Measurements from ENCODE around the gene COLGALT1.
"Not testable (repeated sequence)": the region's sequence is repeated elsewhere in the genome, so short reads cannot be mapped to it uniquely, and the experiment has no call there.

The COLGALT1 gene

DNA sequence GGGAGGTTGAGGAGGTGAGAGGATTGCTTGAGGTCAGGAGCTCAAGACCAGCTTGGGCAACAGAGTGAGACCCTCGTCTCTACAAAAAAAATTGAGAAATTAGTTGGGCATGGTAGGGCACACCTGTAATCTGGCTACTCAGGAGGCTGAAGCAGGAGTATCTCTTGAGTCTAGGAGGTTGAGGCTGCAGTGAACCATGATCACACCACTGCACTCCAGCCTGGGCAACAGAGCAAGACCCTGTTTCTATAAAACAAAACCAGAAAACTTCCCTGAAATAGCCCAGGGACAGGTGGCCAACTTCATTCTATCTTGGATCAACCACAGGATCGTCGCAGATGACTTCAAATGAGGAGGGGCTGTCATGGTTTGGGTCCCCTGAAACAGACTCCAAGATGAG, 28.7 kb downstream of the COLGALT1 start:
- H3K9me3 ChIP-seq (ENCODE audit: control insufficient read depth in 2 of 2, low read length in 2 of 2): no peaks in the 10 kb centered on the region
- no peak overlapping the region for H3K27ac ChIP-seq (ENCODE audit: low read depth in 2 of 2, low read length in 2 of 2)
- H3K27me3 ChIP-seq (ENCODE audit: control insufficient read depth in 2 of 2, insufficient read depth in 2 of 2, low read length in 2 of 2): no peaks in the 10 kb centered on the region
- peaks cover 5 to 7% of the 10 kb centered on the region in 2 donors for H3K4me1 ChIP-seq (ENCODE audit: control insufficient read depth in 2 of 2, insufficient read depth in 2 of 2, low read length in 2 of 2)
- H3K9ac ChIP-seq (ENCODE audit: low read depth in 1 of 2, low read length in 2 of 2): no peak overlapping the region
- H3K36me3 ChIP-seq (ENCODE audit: control insufficient read depth in 2 of 2, insufficient read depth in 2 of 2, low read length in 2 of 2): peaks cover 15 to 19% of the 10 kb centered on the region in 2 donors
- H3K4me3 ChIP-seq (ENCODE audit: low read length in 2 of 2): no peak overlapping the region

DNA sequence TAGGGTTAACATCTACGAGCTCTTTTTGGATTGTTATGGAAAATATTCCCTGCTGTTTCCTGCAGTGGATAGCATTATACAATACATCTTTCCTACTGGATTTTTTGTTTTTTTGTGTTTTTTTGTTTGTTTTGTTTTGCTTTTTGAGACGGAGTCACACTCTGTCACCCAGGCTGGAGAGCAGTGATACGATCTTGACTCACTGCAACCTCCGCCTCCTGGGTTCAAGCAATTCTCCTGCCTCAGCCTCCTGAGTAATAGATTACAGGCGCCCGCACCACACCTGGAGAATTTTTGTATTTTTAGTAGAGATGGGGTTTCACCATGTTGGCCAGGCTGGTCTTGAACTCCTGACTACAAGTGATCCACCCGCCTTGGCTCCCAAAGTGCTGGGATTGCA, 29.9 kb downstream of the COLGALT1 start:
- not testable (repeated sequence) for H3K9ac ChIP-seq (ENCODE audit: low read depth in 1 of 2, low read length in 2 of 2); H3K27me3 ChIP-seq (ENCODE audit: control insufficient read depth in 2 of 2, insufficient read depth in 2 of 2, low read length in 2 of 2); H3K27ac ChIP-seq (ENCODE audit: low read depth in 2 of 2, low read length in 2 of 2); H3K4me3 ChIP-seq (ENCODE audit: low read length in 2 of 2); H3K9me3 ChIP-seq (ENCODE audit: control insufficient read depth in 2 of 2, low read length in 2 of 2); H3K4me1 ChIP-seq (ENCODE audit: control insufficient read depth in 2 of 2, insufficient read depth in 2 of 2, low read length in 2 of 2)
- peaks cover 13 to 16% of the 10 kb centered on the region in 2 donors for H3K36me3 ChIP-seq (ENCODE audit: control insufficient read depth in 2 of 2, insufficient read depth in 2 of 2, low read length in 2 of 2)

DNA sequence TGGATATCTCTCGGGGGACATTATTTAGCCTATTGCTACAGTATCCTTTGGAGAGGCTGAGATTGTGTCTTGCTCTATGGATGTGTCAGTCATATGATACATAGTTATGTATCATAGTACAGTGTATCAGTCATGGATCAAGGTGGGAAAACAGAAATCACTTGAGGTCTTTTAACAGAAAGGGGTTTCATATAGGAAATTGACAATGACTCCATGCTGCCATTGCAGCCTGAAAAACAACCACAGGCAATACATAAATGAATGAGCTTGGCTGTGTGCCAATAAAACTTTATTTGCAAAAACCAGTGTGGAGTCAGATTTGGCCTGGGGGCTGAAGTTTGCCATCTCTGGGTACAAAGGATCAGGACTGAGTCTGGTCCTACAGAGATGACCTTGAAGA, 35.4 kb downstream of the COLGALT1 start:
- H3K27me3 ChIP-seq (ENCODE audit: control insufficient read depth in 2 of 2, insufficient read depth in 2 of 2, low read length in 2 of 2): no peaks in the 10 kb centered on the region
- no peaks in the 10 kb centered on the region for H3K36me3 ChIP-seq (ENCODE audit: control insufficient read depth in 2 of 2, insufficient read depth in 2 of 2, low read length in 2 of 2)

GRCh38 chr19:17594296-17594695, 38.8 kb downstream of the COLGALT1 start:
- H3K4me1 ChIP-seq (ENCODE audit: control insufficient read depth in 2 of 2, insufficient read depth in 2 of 2, low read length in 2 of 2); H3K27me3 ChIP-seq (ENCODE audit: control insufficient read depth in 2 of 2, insufficient read depth in 2 of 2, low read length in 2 of 2); H3K36me3 ChIP-seq (ENCODE audit: control insufficient read depth in 2 of 2, insufficient read depth in 2 of 2, low read length in 2 of 2); H3K9me3 ChIP-seq (ENCODE audit: control insufficient read depth in 2 of 2, low read length in 2 of 2); H3K4me3 ChIP-seq (ENCODE audit: low read length in 2 of 2); H3K9ac ChIP-seq (ENCODE audit: low read depth in 1 of 2, low read length in 2 of 2); H3K27ac ChIP-seq (ENCODE audit: low read depth in 2 of 2, low read length in 2 of 2): not testable (repeated sequence)

More for the DNA sequence above, 35.4 kb downstream of the COLGALT1 start:
- H3K9ac ChIP-seq (ENCODE audit: low read depth in 1 of 2, low read length in 2 of 2): no peak overlapping the region
- H3K27ac ChIP-seq (ENCODE audit: low read depth in 2 of 2, low read length in 2 of 2): no peak overlapping the region
- no peaks in the 10 kb centered on the region for H3K9me3 ChIP-seq (ENCODE audit: control insufficient read depth in 2 of 2, low read length in 2 of 2)
- H3K4me3 ChIP-seq (ENCODE audit: low read length in 2 of 2): no peak overlapping the region
- no peaks in the 10 kb centered on the region for H3K4me1 ChIP-seq (ENCODE audit: control insufficient read depth in 2 of 2, insufficient read depth in 2 of 2, low read length in 2 of 2)

GRCh38 chr19:17598063-17598462, 42.6 kb downstream of the COLGALT1 start:
- H3K27ac ChIP-seq (ENCODE audit: low read depth in 2 of 2, low read length in 2 of 2); H3K4me1 ChIP-seq (ENCODE audit: control insufficient read depth in 2 of 2, insufficient read depth in 2 of 2, low read length in 2 of 2); H3K9me3 ChIP-seq (ENCODE audit: control insufficient read depth in 2 of 2, low read length in 2 of 2); H3K27me3 ChIP-seq (ENCODE audit: control insufficient read depth in 2 of 2, insufficient read depth in 2 of 2, low read length in 2 of 2); H3K9ac ChIP-seq (ENCODE audit: low read depth in 1 of 2, low read length in 2 of 2); H3K36me3 ChIP-seq (ENCODE audit: control insufficient read depth in 2 of 2, insufficient read depth in 2 of 2, low read length in 2 of 2); H3K4me3 ChIP-seq (ENCODE audit: low read length in 2 of 2): not testable (repeated sequence)

DNA sequence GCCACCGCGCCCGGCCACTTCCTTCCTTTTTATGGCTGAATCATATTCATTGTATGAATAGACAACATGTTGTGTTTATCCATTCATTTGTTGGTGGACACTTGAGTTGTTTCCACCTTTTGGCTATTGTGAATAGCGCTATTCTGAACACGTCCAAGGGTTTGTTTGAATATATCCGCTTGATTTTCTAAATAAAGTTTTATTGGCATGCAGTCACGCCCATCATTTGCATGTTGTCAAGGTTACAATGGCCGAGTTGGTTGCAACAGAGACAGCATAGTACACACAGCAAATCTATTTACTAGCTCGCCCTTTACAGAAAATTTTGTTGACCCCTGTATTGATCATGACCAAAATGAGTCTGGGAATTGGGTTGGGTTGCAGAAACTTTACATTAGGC, 43.5 kb downstream of the COLGALT1 start:
- Histone ChIP-seq H3K4me3 (ENCODE audit: low read length in 2 of 2) (no peak overlapping the region), H3K9ac (ENCODE audit: low read depth in 1 of 2, low read length in 2 of 2) (no peak overlapping the region), H3K9me3 (ENCODE audit: control insufficient read depth in 2 of 2, low read length in 2 of 2) (no peaks in the 10 kb centered on the region), H3K27me3 (ENCODE audit: control insufficient read depth in 2 of 2, insufficient read depth in 2 of 2, low read length in 2 of 2) (peaks cover 3 to 10% of the 10 kb centered on the region in 2 donors), H3K27ac (ENCODE audit: low read depth in 2 of 2, low read length in 2 of 2) (no peak overlapping the region), H3K36me3 (ENCODE audit: control insufficient read depth in 2 of 2, insufficient read depth in 2 of 2, low read length in 2 of 2) (no peaks in the 10 kb centered on the region), H3K4me1 (ENCODE audit: control insufficient read depth in 2 of 2, insufficient read depth in 2 of 2, low read length in 2 of 2) (no peaks in the 10 kb centered on the region)

DNA sequence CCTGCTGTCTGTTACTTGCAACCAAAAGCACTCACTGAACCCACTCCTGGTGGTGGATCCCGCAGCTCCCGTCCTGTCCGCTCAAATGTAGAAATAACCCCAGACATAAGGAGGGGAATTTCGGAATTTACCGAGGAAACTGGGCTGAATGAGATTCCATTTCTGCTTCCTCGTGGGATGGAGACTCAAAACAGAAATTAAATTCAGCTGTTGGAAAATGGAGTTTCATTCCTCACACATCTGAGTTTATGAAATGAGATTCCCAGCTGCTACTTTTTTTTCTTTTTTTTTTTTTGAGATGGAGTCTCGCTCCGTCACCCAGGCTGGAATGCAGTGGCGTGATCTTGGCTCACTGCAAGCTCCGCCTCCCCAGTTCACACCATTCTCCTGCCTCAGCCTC, 44.3 kb downstream of the COLGALT1 start:
- H3K27me3 ChIP-seq (ENCODE audit: control insufficient read depth in 2 of 2, insufficient read depth in 2 of 2, low read length in 2 of 2): peaks cover 3 to 12% of the 10 kb centered on the region in 2 donors
- H3K9me3 ChIP-seq (ENCODE audit: control insufficient read depth in 2 of 2, low read length in 2 of 2): no peaks in the 10 kb centered on the region
- no peaks in the 10 kb centered on the region for H3K4me1 ChIP-seq (ENCODE audit: control insufficient read depth in 2 of 2, insufficient read depth in 2 of 2, low read length in 2 of 2)
- no peak overlapping the region for H3K9ac ChIP-seq (ENCODE audit: low read depth in 1 of 2, low read length in 2 of 2)
- no peaks in the 10 kb centered on the region for H3K36me3 ChIP-seq (ENCODE audit: control insufficient read depth in 2 of 2, insufficient read depth in 2 of 2, low read length in 2 of 2)
- H3K27ac ChIP-seq (ENCODE audit: low read depth in 2 of 2, low read length in 2 of 2): no peak overlapping the region
- no peak overlapping the region for H3K4me3 ChIP-seq (ENCODE audit: low read length in 2 of 2)

GRCh38 chr19:17601683-17602082, 46.2 kb downstream of the COLGALT1 start:
- H3K4me1 ChIP-seq (ENCODE audit: control insufficient read depth in 2 of 2, insufficient read depth in 2 of 2, low read length in 2 of 2): peaks cover 2 to 6% of the 10 kb centered on the region in 2 donors
- H3K9me3 ChIP-seq (ENCODE audit: control insufficient read depth in 2 of 2, low read length in 2 of 2): no peaks in the 10 kb centered on the region
- no peak overlapping the region for H3K4me3 ChIP-seq (ENCODE audit: low read length in 2 of 2)
- H3K27me3 ChIP-seq (ENCODE audit: control insufficient read depth in 2 of 2, insufficient read depth in 2 of 2, low read length in 2 of 2): peaks cover 3 to 12% of the 10 kb centered on the region in 2 donors
- H3K27ac ChIP-seq (ENCODE audit: low read depth in 2 of 2, low read length in 2 of 2): no peak overlapping the region
- H3K36me3 ChIP-seq (ENCODE audit: control insufficient read depth in 2 of 2, insufficient read depth in 2 of 2, low read length in 2 of 2): no peaks in the 10 kb centered on the region
- H3K9ac ChIP-seq (ENCODE audit: low read depth in 1 of 2, low read length in 2 of 2): no peak overlapping the region

DNA sequence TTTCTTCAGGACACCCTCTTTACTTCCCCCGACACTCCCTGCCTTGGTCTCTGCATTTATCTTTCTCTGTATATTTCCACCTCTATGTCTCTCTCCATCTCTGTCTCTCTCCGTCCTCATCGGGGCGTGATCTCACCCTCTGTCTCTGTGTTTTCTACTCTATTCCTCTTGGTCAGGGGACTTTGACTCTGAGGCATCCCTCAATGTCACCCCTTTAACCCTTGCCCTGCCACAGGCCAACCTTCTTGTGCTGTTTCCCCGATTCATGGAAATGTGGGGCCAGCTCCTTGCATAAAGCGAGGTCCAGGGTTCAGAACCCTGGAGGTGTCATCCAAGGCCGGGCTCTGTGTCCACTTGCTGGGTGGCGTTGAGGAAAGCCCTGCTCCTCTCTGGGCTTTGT, 46.8 kb downstream of the COLGALT1 start:
- Histone ChIP-seq H3K9ac (ENCODE audit: low read depth in 1 of 2, low read length in 2 of 2) (no peak overlapping the region), H3K9me3 (ENCODE audit: control insufficient read depth in 2 of 2, low read length in 2 of 2) (no peaks in the 10 kb centered on the region), H3K4me1 (ENCODE audit: control insufficient read depth in 2 of 2, insufficient read depth in 2 of 2, low read length in 2 of 2) (peaks cover 2 to 6% of the 10 kb centered on the region in 2 donors), H3K4me3 (ENCODE audit: low read length in 2 of 2) (no peak overlapping the region), H3K27me3 (ENCODE audit: control insufficient read depth in 2 of 2, insufficient read depth in 2 of 2, low read length in 2 of 2) (peaks cover 3 to 14% of the 10 kb centered on the region in 2 donors), H3K27ac (ENCODE audit: low read depth in 2 of 2, low read length in 2 of 2) (no peak overlapping the region), H3K36me3 (ENCODE audit: control insufficient read depth in 2 of 2, insufficient read depth in 2 of 2, low read length in 2 of 2) (no peaks in the 10 kb centered on the region)

- Histone ChIP-seq H3K36me3 (ENCODE audit: control insufficient read depth in 2 of 2, insufficient read depth in 2 of 2, low read length in 2 of 2) (no peaks in the 10 kb centered on the region), H3K9ac (ENCODE audit: low read depth in 1 of 2, low read length in 2 of 2) (no peak overlapping the region), H3K27me3 (ENCODE audit: control insufficient read depth in 2 of 2, insufficient read depth in 2 of 2, low read length in 2 of 2) (peaks cover 3 to 14% of the 10 kb centered on the region in 2 donors), H3K4me1 (ENCODE audit: control insufficient read depth in 2 of 2, insufficient read depth in 2 of 2, low read length in 2 of 2) (peaks cover 2 to 6% of the 10 kb centered on the region in 2 donors), H3K4me3 (ENCODE audit: low read length in 2 of 2) (no peak overlapping the region), H3K9me3 (ENCODE audit: control insufficient read depth in 2 of 2, low read length in 2 of 2) (no peaks in the 10 kb centered on the region), H3K27ac (ENCODE audit: low read depth in 2 of 2, low read length in 2 of 2) (no peak overlapping the region)
Measured at GRCh38 chr19:17602872-17603510, 47.5 kb downstream of the COLGALT1 start.

Measured in mucosa of rectum (tissue), 2 donors.